ENCODE data around the gene UBB.
A peak's percentile ranks its signal among the peaks of the same experiment; 100 is the strongest.

DNA sequence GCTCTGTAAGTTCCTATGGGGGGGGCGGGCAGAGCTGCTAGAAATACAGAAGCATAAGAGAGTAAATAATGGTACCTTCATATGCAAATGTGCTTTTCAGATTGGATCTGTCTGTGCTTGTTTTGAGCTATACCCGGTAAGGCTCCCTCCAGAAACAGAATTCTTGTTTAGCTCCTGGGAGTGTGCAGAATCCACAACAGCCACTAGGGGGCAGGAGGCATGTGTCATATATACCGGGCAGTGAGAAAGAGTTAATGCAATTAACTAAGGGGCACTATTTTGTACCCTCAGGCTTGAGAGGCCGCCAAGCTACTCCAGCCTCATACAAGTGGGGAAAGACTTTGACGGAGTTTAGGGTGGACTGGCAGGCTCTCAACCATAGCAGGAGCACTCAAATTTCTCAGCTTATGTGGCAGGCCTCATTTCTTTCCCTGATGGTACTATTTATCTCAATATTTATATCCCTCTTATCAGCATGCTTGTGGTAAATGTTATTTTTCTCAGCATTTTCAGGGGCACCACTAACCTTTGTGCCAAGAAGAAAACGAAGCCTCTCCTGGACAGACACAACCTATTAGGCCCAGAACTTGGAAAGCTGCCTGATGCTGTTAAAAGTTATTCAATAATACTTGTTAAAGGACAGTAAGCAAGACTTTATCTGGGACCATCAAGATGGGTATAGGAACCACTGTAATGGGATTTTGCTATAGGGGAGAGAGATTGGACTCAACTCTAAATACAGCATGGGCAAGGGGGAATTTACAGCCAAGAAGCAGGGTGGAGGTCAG lies 16.9 kb upstream of the UBB start:
- TF ChIP-seq, protein P1, sequence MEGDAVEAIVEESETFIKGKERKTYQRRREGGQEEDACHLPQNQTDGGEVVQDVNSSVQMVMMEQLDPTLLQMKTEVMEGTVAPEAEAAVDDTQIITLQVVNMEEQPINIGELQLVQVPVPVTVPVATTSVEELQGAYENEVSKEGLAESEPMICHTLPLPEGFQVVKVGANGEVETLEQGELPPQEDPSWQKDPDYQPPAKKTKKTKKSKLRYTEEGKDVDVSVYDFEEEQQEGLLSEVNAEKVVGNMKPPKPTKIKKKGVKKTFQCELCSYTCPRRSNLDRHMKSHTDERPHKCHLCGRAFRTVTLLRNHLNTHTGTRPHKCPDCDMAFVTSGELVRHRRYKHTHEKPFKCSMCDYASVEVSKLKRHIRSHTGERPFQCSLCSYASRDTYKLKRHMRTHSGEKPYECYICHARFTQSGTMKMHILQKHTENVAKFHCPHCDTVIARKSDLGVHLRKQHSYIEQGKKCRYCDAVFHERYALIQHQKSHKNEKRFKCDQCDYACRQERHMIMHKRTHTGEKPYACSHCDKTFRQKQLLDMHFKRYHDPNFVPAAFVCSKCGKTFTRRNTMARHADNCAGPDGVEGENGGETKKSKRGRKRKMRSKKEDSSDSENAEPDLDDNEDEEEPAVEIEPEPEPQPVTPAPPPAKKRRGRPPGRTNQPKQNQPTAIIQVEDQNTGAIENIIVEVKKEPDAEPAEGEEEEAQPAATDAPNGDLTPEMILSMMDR (IDR thresholded peaks at IDR 0.05), result peak; percentile 84 to 94 (median 85)
- TF ChIP-seq EP300 (IDR thresholded peaks at IDR 0.05) (no peak), POLR2A (IDR thresholded peaks at IDR 0.05; ENCODE audit: low read depth) (no peak)
